ENCODE results near the gene FRMPD4.

FRMPD4 gene

GRCh38 chrX:12263211-12263610 is 124.9 kb downstream of the FRMPD4 start:
- POLR2A ChIA-PET (ENCODE audit: low non-redundant PET), result no interaction called here
- CTCF ChIA-PET, result interaction anchor here (0.5 kb wide), 1 partner anchor 208 kb away, joined by 3 read pairs; no protein-coding TSS in a partner anchor
- no peak overlapping the region for H3K27ac ChIP-seq
- TF ChIP-seq CTCF (conservative IDR thresholded peaks at IDR 0.05; ENCODE audit: low read depth), result no peak
- no peak for DNase-seq (ENCODE audit: low spot score)

- ChIA-PET CTCF (no interaction called here), POLR2A (ENCODE audit: low non-redundant PET) (no interaction called here)
- no peak for TF ChIP-seq CTCF (conservative IDR thresholded peaks at IDR 0.05; ENCODE audit: low read depth)
- DNase-seq (ENCODE audit: low spot score), result peak; percentile 1
- H3K27ac ChIP-seq, result no peak overlapping the region
These were observed 131.2 kb downstream of the FRMPD4 start for GRCh38 chrX:12269484-12269883.

- POLR2A ChIA-PET (ENCODE audit: low non-redundant PET), result no interaction called here
- H3K27ac ChIP-seq, result no peak overlapping the region
- CTCF ChIA-PET, result no interaction called here
- DNase-seq (ENCODE audit: low spot score), result no peak
- no peak for TF ChIP-seq CTCF (conservative IDR thresholded peaks at IDR 0.05; ENCODE audit: low read depth)
These were observed 139.9 kb downstream of the FRMPD4 start for GRCh38 chrX:12278151-12278550.

- POLR2A ChIA-PET (ENCODE audit: low non-redundant PET), result no interaction called here
- TF ChIP-seq CTCF (conservative IDR thresholded peaks at IDR 0.05; ENCODE audit: low read depth), result no peak
- CTCF ChIA-PET, result no interaction called here
- DNase-seq (ENCODE audit: low spot score), result no peak
- no peak overlapping the region for H3K27ac ChIP-seq
These were observed 144.7 kb downstream of the FRMPD4 start for GRCh38 chrX:12282991-12283390.

- ChIA-PET POLR2A (ENCODE audit: low non-redundant PET) (no interaction called here), CTCF (no interaction called here)
These were observed 154.9 kb downstream of the FRMPD4 start for GRCh38 chrX:12292996-12293765.

GRCh38 chrX:12297353-12297752 is 159.1 kb downstream of the FRMPD4 start:
- no peak for TF ChIP-seq CTCF (conservative IDR thresholded peaks at IDR 0.05; ENCODE audit: low read depth)
- H3K27ac ChIP-seq, result no peak overlapping the region
- CTCF ChIA-PET, result no interaction called here
- DNase-seq (ENCODE audit: low spot score), result no peak
- POLR2A ChIA-PET (ENCODE audit: low non-redundant PET), result no interaction called here

More at GRCh38 chrX:12292996-12293765, 154.9 kb downstream of the FRMPD4 start:
- H3K27ac ChIP-seq, result no peak overlapping the region
- no peak for DNase-seq (ENCODE audit: low spot score)
- no peak for TF ChIP-seq CTCF (conservative IDR thresholded peaks at IDR 0.05; ENCODE audit: low read depth)

Data from RWPE1 (cell line).